Measurements from ENCODE around the gene ISL2.
A peak's percentile ranks its signal among the peaks of the same experiment; 100 is the strongest.
"Not testable (repeated sequence)": the region's sequence is repeated elsewhere in the genome, so short reads cannot be mapped to it uniquely, and the experiment has no call there.

The ISL2 gene

DNA sequence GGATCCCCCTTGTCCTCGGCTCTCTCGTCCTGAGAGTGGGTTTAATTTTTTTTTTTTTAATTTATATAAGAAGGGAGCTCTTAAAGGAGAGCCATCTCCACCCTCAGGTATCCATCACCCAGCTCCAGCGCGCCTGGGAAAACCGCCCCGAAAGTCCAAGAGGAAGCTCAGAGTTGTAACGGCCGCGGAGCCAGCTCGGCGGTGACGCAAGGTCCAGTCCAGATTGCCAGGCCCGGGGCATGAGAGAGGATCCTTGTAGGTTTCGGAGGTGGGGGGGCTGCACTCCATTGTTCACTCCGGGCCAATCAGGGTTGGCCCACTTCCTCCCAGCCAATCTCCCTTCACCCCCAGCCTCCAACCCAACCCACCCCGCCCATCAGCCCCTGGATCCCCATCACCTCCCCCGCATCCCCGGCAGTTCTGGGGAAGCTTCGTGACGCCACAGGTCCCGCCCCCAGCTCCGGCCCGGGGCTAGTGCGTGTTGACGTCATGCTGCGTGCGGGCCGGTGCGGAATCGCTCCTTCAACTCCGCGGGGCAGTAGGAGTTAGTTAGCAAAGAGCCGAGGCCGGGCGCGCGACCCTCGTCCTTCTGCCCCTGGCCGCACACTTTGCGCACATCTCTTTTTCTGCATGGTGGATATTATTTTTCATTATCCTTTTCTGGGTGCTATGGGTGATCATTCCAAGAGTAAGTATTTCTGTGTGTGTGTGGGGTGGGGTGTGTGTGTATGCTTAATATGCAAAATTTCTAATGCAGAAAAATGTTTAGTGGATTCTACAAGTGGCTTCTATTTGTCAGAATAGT, at the start of gene ISL2:
TSS of gene ISL2 (plus strand) at position 520 of the 805 bp plus-strand sequence. CDS start at position 631, 111 bp downstream.
- DNase-seq (ENCODE audit: low read depth in 4 of 4, low spot score in 1 of 4) = peak in 1 of 4 experiments; percentile 68

DNA sequence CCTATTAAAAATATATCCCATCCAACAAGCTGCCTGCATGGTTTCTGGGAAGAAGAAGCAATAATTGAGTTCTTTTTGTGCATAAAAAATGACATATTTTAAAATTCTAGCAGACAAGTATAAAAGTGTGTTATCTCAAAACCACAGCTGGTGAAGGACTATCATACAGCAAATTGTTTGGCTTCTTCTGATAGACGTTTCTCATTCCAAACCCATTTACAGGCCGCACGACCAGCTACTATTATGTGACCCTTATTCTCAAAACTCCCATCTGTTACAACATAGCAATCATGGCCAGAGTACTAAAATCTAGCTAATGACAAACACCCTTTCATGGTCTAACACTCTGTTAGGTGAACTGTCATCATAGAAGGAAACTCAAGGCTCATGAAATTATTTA, 47.0 kb upstream of the ISL2 start:
- DNase-seq (ENCODE audit: low read depth in 4 of 4, low spot score in 1 of 4) = no peak

DNA sequence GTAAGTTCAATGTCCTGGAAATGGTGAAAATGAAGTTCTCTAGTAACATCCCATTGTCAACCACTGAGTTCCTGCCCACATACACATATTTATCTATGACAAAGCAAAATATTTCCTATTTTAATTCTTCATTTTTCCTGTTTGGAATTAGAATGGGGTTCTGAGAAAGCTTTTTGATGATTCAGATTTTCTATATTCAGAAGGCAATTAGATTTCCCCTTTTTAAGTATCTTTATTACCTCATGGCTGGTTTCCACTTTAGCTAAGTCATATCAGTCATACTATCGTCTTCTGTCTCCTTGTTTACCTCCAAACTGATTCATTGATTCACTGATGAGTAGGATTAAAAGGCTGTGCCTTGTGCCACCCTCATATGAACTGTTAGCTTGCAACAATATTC, 43.2 kb upstream of the ISL2 start:
- DNase-seq (ENCODE audit: low read depth in 4 of 4, low spot score in 1 of 4) = no peak

DNA sequence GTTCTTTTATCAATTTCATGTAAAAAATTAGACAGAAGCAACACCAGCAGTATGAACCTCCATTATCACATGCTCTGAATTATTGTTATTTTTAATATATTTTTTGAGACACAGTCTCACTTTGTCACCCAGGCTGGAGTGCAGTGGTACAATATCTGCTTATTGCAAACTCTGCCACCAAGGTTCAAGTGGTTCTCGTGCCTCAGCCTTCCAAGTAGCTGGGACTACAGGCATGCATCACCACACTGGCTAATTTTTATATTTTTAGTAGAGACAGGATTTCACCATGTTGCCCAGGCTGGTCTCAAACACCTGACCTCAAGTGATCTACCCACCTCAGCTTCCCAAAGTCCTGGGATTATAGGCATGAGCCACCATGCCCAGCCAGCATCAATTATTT, 42.1 kb upstream of the ISL2 start:
- DNase-seq (ENCODE audit: low read depth in 4 of 4, low spot score in 1 of 4) = not testable (repeated sequence)

DNA sequence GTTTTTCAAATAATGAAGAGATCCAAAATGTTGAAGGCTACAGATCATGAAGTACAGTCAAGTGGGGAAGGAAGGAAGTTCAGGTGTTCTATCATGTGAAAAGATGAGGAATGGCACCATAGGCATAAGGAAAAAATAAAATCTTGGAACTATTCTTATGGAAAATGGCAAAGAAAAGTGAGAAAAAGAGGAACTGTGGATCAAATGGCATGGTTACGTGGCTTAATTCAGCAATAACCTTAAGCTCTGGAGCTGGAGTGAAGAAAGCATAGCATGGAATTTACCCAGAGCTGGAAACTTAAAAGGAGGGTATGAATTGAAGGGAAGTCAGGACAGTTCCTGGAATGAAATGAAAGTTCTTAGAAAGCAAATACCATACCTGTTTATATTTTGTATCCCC, 39.7 kb upstream of the ISL2 start:
- DNase-seq (ENCODE audit: low read depth in 4 of 4, low spot score in 1 of 4) = no peak

DNA sequence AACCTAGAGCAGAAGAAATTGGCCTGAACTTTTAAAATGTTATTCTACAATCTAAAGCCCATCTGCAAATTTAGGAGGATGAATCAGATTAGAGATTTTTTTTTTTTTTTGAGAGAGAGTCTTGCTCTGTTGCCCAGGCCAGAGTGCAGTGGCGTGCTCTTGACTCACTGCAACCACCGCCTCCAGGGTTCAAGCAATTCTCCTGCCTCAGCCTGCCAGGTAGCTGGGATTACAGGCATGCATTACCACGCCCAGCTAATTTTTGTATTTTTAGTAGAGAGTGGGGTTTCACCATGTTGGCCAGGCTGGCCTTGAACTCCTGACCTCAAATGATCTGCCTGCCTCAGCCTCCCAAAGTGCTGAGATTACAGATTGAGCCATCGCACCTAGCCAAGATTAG, 38.6 kb upstream of the ISL2 start:
- DNase-seq (ENCODE audit: low read depth in 4 of 4, low spot score in 1 of 4) = not testable (repeated sequence)

DNA sequence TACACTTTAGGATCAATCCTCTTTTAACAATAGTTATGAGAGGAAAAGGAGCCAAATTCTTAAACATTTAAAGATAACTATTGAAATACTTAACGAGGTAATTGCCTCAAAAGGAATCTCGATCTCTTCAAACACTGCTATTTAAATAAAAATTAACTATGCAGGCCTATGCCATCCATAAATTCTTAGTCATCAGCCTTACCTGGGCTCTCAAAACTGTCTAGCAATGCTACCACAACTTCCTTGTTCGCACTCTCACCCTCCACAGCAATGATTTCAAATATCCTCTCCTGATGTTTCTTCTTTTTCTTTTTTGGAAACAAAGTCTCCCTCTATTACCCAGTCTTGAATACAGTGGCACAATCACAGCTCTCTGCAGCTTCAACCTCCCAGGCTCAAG, 37.6 kb upstream of the ISL2 start:
- DNase-seq (ENCODE audit: low read depth in 4 of 4, low spot score in 1 of 4) = no peak

DNA sequence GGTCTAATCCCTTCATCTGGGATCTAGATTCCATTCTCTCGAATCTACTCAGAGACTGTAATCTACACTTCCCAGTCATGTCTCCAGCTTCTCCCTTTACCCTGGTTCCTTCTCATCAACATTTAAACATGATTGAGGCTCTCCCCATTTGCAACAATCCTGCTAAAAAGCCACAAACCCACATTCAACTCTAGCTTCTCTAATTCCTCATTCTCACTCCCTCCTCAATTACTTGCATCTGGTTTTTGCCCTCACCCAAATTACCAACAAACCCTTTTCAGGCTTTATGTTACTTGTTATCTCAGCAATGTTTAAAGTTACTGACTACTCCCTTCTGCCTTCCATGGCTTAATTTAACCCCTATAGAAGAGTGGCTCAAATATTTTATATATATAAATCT, 36.8 kb upstream of the ISL2 start:
- no peak for DNase-seq (ENCODE audit: low read depth in 4 of 4, low spot score in 1 of 4)

DNA sequence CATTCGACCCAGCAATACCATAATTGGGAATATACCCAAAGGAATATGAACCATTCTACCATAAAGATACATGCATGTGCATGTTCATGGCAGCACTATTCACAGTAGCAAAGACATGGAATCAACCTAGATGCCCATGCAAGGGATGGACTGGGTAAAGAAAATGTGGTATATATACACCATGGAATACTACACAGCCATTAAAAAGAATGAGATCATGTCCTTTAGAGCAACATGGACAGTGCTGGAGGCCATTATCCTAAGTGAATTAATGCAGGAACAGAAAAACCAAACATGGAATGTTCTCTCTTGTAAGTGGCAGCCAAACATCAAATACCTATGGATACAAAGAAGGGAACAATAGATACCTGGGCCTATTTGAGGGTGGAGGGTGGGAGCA, 32.7 kb upstream of the ISL2 start:
- DNase-seq (ENCODE audit: low read depth in 4 of 4, low spot score in 1 of 4) = no peak

DNA sequence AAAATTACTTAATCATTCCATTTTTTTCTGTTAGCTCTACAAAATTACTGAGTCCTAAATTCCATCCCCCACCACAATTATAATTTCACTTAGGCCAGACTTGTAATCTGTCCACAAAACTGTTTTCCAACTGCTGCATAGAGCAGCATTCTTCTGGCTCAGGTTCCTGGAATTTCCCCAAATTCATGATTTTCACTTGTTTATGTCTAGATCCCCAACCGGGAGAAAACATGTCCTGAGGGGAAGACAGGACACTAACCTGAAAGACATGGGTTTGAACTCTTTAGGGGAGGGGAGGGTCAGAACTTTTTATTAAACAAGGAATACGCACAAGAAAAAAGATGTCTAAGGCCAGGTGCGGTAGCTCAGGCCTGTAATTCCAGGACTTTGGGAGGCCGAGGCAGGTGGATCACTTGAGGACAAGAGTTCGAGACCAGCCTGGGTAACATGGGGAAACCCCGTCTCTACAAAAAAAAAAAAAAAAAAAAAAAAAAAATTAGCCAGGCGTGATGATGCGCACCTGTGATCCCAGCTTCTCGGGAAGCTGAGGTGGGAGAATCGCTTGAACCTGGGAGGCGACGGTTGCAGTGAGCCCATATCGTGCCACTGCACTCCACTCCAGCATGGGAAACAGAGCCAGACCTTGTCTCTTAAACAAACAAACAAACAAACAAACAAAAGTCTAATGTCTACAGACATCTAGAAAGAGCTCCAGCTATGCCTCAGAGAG, 26.8 kb upstream of the ISL2 start:
- DNase-seq (ENCODE audit: low read depth in 4 of 4, low spot score in 1 of 4) = no peak

DNA sequence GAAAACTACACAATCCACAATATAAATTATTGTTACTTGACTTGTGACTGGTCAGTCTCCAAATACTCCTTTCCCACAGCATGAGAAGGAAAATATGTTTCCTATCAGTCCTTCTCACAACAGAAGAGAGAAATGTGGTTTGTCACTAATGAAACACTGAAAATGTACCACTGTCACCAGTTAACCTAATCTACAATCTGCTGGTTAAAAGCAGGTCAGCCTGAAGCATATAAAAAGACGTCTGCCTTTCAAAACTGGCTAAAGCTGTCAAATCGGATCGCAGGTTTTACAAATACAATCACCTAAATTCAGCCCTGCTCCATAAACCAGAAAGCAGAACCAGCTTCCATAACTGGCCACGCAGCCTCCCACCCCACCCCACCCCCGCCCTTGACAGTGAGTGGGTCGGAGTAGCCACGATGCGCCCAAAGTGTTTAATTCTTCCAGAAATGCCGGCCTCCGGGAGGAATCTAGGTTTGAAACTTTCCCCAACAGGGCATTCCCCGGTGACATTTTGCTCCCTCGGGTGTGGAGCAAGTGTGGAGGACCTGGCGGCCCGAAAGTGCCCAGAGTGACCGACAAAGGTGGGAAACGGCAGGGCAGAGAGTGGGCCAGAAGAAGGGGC, 26.0 kb upstream of the ISL2 start:
- peak in 2 of 4 experiments; percentile 3 to 10 for DNase-seq (ENCODE audit: low read depth in 4 of 4, low spot score in 1 of 4)

DNA sequence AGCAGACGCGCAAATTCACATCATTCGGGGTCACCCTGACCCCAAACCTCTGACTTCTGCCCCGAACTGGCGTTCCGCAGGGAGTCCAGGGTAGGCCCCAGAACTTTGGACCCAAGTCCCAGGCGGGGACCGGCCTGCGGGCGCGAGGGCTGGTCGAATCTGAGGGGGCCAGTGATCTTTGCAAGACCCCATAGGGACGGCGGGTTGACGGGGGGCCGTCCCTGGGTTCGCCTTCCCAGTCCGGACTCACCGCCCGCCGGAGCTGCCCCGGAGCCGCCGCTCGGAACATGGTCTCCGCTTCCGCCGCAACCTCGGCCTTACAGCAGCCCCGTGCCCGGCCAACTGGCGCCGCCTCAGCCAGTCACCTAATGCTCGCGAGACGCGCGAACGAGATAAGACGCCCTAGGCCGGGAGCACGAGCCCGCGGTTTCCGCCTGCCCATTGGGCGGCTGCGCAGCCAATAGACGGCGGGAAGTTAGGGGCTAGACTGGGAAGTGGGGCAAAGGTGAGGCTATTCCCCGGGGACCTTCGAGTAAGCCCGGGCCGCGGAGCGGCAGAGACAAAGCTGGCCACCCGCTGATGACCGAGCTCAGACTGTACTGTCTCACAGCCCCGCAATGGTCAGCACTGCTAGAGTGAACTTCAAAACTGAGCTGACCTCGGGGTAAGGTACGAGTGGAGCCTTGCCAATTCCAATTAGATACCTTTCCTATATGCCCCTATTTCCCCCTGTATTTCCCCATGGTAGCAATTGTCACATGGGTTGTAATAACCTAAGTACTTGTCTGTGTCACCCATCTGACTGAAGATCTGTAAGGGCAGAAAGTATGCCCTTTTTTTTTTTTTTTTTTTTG, 25.2 kb upstream of the ISL2 start, which contains the start of gene ETFA:
TSS of gene ETFA (minus strand) at position 370 of the 854 bp plus-strand sequence. CDS start at position 289, 81 bp downstream.
- peak; percentile 80 to 93 (median 84) for DNase-seq (ENCODE audit: low read depth in 4 of 4, low spot score in 1 of 4)

DNA sequence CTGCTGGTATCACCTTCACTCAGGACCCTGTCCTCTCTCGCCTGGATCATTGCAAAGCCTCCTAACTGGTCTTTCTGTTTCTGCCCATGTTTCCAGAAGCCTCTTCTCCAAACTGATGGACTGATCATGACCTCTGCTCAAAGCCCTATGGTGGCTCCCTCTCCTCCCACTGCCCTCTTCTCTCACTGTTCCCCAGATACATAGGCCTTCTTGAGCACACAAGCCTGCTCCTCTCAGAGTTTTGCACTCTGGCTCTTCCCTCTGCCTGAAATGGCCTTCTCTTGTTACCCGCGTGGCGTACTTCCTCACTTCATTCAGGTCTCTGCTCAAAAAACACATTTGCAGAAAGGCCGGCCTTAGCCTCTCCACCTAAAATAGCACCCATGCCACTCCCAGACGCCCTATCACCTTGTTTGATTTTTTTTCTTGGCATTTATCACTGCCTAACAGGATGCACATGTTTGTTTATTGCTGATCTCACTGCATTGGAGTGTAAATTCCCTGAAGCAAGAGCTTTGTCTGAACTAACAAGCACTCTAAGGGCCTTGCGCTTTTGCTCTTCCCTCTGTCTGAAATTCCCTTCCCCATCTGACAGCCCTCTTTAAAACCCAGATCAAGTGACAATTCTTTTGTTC, 23.9 kb upstream of the ISL2 start:
- DNase-seq (ENCODE audit: low read depth in 4 of 4, low spot score in 1 of 4) = no peak

DNA sequence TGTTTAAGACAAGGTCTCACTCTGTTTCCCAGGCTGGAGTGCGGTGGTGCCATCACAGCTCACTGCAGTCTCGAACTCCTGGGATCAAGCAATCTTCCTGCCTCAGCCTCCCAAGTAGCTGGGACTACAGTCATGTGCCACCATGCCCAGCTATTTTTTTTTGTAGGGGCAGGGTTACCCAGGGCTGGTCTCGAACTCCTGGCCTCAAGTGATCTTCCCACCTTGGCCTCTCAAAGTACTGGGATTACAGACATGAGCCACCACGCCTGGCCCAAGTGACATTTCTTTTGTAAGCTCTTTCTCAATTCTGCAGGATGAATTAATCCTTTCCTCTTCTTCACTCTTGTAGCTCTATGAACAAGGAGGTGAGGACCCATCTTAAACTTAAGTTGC, 23.4 kb upstream of the ISL2 start:
- DNase-seq (ENCODE audit: low read depth in 4 of 4, low spot score in 1 of 4) = not testable (repeated sequence)

DNA sequence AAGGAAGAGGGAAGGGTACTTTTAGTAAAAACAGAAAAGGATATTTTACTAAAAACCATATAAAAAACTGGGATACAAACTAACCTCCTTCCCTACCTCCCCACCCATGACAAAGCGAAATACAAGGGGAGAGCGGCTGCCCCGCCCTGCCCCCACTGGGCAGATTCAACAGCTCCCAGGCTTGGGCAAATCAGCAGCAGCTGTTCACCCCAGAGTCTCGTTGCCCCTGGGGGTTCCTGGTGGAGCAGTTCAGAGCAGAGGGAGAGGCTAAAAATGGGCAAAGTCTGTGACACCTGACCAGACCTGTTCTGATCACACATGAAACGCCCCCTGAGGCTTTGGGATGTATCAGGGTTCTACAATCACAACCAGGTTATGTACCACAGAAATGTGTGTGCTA, 22.8 kb upstream of the ISL2 start:
- no peak for DNase-seq (ENCODE audit: low read depth in 4 of 4, low spot score in 1 of 4)

DNA sequence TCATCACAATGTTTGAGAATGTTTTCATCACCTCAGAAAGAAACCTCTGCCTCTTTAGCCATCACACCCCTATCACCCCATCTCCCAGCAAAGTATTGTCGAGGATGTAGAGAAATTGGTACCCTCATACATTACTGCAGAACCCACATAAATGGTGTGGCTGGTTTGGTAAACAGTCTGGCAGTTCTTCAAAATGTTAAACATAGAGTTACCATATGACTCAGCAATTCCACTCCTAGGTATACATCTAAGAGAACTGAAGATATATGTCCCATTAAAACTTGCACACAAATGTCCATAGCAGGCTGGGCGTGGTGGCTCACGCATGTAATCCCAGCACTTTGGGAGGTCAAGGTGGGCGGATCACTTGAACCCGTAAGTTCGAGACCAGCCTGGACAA, 16.6 kb upstream of the ISL2 start:
- no peak for DNase-seq (ENCODE audit: low read depth in 4 of 4, low spot score in 1 of 4)

DNA sequence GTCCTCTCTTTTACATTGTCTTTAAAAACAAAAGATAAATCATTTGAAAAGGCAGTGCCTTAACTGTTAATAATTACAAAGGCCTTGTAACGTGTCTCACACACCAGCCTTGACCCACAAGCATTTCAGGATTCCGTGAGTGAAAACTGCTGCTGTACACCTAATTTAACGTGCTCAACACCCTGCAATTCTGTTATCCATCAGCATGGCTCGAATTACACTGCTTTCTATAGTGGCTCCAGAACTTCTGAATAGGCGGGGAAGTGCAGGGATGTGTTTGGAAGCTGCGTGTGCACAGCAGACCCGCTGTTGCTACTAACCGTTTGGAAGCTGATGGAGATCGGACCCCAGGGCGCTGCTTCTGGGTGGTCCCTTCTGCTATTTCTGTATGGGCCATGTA, 15.4 kb upstream of the ISL2 start:
- DNase-seq (ENCODE audit: low read depth in 4 of 4, low spot score in 1 of 4) = no peak

DNA sequence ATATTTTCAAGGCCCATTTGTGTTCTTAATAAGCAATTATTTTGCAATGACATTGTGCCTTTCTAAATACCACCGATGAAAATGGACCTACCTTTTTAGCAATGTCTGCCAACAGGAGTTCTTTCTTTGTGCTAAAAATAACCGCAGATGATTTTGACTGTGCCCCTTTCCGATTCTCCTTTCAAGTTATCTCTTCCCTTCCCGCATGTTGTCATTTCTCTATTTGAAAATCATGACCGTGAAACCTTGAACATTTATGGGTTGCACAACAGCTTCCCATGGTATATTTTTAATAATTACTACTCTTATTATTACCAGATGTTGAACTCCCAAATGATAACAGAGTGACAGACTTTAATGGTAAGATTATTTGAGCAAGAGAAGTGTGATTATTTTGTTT, 15.0 kb upstream of the ISL2 start:
- no peak for DNase-seq (ENCODE audit: low read depth in 4 of 4, low spot score in 1 of 4)

DNA sequence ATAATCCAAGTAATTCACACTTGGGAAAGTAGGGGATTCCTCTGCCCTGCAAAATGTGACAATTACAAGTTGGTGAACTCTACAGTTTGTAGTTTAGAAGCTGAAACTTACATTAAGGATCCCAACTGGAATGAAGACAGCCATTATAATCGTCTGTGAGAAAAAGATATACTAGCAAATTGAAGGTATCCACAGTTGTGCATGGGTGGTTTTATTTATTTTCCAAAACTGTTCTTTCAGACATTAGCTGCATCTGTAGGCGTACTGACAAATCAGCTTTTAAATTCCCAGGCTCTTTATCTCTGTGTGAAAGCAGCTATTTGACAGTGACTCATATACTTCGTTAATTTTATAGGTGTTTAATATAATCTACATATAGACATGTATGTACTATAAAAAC, 12.5 kb upstream of the ISL2 start:
- no peak for DNase-seq (ENCODE audit: low read depth in 4 of 4, low spot score in 1 of 4)

DNA sequence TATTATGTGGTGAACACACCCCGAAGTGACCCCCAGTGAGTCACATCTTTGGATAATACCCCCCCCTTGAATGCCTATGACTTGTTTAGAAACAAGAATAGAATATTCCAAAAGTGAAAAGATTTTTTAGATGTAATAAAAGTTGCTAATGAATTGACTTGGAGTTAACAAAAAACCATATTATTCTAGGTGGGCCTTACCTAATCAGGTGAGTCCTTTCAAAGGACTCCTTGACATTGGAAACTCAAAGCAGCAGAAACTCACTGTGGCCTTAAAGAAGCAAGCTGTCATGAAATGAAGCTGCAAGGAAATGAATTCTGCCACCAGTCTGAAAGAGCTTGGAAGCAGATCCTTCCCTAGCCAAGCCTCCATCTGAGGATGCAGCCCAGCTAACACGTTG, 10.9 kb upstream of the ISL2 start:
- no peak for DNase-seq (ENCODE audit: low read depth in 4 of 4, low spot score in 1 of 4)

All from stimulated activated CD4-positive, alpha-beta T cell treated with anti-CD3 and anti-CD28 coated beads, Interleukin-1b, Interleukin-23, amount 100 ng/mL, for 24 hours (primary cell).